Inflammatory macrophage (primary cell): Measurements from ENCODE around the gene CSTA.
A peak's percentile ranks its signal among the peaks of the same experiment; 100 is the strongest.

Experiments used
- DNase-seq, 2 donors: peaks; one replicate each; pipeline ENCODE4 v3.0.0-alpha.2; 2020 to 2022

The CSTA gene

GRCh38 chr3:122382888-122383666, 58.0 kb downstream of the CSTA start, which contains the start of gene MIX23:
Gene MIX23, minus strand, starts transcription at chr3:122383231. Its CDS starts 7 bp downstream, at chr3:122383224.
- peak; percentile 82 to 87 for DNase-seq

GRCh38 chr3:122383771-122384697, 59.0 kb downstream of the CSTA start, which contains the start of gene FAM162A:
Gene FAM162A, plus strand, starts transcription at chr3:122384182. Its CDS starts 84 bp downstream, at chr3:122384266.
- DNase-seq: peak; percentile 94 to 95

GRCh38 chr3:122387709-122388108, 62.7 kb downstream of the CSTA start:
- no peak for DNase-seq

GRCh38 chr3:122389197-122389596, 64.1 kb downstream of the CSTA start:
- no peak for DNase-seq

- no peak for DNase-seq
Measured at GRCh38 chr3:122389892-122390291, 64.8 kb downstream of the CSTA start.

- no peak for DNase-seq
Measured at GRCh38 chr3:122390665-122391064, 65.6 kb downstream of the CSTA start.
